ENCODE data around the gene UBE3C.

The UBE3C gene

DNA sequence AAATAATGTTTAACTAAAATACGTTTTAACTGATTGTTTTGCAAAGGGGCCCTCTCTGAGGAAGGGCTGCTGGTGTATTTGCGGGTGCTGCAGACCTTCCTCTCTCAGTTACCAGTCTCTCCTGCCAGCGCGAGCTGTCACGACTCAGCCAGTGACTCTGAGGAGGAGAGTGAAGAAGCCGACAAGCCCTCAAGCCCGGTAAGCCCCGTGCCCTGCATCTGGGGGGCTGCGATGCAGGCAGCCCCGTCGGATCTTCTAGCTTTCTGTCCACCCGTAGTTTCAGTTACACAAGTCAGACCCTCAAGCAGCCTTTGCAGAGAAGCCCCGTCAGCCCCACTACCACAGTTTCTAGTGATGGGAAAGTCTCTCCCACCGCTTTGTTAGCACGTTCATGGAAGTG, 45.1 kb downstream of the UBE3C start:
- no peak for DNase-seq

DNA sequence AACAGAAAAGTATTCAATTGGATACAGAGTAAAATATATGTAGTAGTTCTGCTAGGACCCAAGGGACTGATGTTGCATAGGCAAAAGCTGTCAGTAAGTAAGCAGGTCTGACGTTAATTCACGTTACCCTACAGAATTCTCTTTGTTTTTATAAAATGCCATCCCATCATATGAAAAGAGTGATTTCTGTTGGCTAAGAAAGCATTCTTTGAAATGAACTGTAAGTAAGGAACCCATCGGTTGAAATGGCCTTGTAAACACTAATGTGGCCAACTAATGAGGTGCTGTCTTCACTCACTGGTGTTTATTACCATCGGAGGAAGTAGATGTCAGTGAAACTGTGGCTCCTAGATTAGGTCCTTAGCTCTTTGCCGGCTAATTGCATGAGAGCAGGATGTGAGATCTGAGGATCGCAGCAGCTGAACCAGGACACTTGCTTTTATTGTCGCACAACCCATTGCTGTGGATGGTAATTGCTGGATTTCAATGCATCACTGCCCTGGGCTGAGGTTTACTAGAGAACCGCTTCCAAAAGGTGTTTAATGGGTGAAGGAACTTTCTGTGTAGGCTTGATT, 49.5 kb downstream of the UBE3C start:
- DNase-seq = no peak

DNA sequence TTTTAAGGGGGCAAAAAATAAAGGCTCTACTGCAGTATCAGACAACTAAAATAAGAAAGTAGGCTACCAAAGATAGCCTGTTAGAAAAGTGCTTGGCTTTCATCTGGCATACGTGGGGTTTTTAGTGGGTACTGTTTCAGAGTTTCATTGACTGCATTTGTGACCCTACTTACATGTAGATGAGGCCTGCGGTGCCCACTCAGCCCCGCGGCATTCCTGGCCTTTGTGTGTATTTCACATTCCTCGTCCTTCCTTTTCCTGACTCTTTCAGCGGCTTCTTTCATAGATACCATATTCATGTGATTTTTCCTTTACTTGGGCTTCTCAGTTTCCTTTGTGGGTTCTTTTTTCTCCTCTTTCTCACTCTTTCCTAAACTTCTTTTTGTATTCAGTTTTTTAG, 50.7 kb downstream of the UBE3C start:
- no peak for DNase-seq

DNA sequence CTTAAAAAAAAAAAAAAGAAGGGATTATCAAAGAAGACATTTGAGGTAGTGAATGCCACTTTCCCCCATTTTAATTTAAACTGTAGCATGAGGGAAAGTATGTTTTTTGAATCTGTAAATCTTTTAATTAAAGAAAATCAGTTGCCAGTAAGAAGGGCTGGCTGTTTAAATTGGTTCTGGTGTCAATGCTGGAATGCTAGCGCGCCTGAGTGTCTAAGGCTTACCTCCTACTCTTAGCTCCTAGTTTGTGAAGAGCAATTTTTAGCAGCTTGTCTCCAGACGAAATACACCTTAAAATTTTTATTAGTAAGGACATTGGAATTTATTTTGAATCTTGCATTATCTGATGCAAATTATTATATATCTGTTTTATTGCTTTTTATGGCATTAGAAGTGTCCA, 54.1 kb downstream of the UBE3C start:
- DNase-seq = no peak

GRCh38 chr7:157193274-157193673, 54.5 kb downstream of the UBE3C start:
- DNase-seq = no peak

- no peak for DNase-seq
Measured at GRCh38 chr7:157194948-157195347, 56.2 kb downstream of the UBE3C start.

DNA sequence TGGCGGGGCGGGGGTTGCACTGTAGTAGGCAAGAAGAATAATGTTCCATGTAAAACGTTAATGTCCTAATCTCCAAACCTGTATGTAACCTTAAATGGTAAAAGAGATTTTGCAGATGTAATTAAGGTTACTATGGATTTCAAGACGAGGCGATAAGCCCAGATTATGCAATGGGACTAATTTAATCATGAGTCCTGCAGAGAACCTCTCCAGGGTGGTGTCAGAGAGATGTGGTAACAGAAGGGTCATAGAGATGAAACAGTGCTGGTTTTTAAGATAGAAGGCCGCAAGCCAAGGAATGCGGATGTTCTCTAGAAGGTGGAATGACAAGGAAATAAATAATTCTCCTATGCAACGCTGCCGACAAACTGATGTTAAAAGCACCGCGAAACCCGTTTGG, 57.1 kb downstream of the UBE3C start:
- DNase-seq = no peak

GRCh38 chr7:157204134-157204533, 65.4 kb downstream of the UBE3C start:
- no peak for DNase-seq

DNA sequence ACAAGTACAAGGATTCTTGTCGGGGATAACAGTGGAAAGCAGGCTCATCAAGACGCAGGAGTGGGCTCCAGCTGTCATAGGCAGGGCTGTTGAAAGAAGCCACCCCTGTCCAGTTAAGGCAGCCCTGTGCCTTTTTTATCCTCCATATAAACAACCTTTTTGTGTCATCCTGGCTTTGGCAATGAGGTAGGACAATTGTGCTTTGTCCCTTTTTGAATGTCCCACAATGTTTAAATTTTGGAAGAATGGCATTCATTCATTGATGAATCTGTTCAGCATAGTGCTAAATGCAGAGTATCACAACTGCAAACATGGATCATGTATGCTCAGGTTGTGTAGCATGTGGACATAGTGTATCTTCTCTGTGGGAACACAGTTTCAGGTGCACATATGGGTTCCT, 66.7 kb downstream of the UBE3C start:
- DNase-seq = no peak

GRCh38 chr7:157208571-157209413, 70.1 kb downstream of the UBE3C start:
- no peak for DNase-seq

DNA sequence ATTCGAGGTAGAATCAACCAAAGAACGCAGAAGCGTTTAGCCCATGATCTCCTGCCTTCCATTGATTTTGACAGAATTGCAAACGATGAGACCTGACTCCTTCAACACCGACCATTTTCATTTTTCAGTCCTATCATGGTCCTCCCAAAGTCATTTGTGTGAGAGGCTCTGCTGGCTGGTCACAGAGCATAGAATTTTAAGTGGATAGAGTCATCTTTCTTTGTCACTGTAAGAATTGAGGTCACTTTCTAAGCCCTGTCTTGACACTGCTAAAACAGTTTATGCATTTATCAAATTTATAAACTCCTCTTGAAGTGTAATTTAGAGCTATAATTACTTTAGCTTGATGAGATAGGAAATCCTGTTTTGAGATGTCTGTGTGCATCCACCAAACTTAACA, 72.0 kb downstream of the UBE3C start:
- no peak for DNase-seq

- DNase-seq = peak in 1 of 2 donors; percentile 37
Measured at GRCh38 chr7:157211690-157212089, 73.0 kb downstream of the UBE3C start.

- no peak for DNase-seq
Measured at GRCh38 chr7:157219154-157219553, 80.4 kb downstream of the UBE3C start.

- DNase-seq = no peak
Measured at GRCh38 chr7:157220916-157221569, 82.3 kb downstream of the UBE3C start.

DNA sequence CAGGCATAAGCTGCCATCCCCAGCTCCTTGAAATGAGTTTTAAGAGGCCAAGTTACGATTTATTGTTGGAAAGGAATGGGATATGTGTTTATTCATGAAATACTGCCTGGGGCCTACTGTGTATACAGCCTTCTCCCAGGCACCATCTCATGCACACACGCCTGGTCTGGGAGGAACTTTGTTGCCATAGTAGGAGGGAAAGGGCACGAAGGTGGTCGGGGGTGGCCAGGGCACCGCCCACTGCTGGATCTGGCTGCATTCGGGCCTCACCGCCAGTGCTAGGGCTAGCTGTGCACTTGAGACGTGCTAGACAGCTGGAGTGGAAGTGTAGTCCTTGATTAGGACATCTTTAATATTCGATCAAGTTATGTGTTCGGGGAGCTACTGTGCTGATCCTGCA, 84.0 kb downstream of the UBE3C start:
- DNase-seq = no peak

DNA sequence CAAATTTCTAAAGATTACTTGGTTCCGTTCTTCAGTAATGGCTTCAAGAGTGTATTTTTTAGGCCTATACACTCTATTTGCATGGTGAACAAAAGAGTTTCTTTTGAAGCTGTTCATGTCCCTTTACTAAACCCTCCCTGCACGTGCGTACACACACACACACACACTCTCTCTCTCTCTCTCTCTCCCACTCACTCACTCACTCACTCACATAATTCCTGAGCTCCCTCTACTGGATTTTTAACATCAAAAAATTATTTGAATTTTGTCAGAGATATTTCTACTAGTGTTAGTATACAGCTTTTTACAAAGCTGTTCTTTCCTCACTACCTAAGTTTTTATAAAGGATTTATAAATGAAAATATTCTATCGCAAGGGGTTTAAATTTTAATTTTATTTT, 85.9 kb downstream of the UBE3C start:
- no peak for DNase-seq

GRCh38 chr7:157228864-157229422, 90.2 kb downstream of the UBE3C start:
- no peak for DNase-seq

DNA sequence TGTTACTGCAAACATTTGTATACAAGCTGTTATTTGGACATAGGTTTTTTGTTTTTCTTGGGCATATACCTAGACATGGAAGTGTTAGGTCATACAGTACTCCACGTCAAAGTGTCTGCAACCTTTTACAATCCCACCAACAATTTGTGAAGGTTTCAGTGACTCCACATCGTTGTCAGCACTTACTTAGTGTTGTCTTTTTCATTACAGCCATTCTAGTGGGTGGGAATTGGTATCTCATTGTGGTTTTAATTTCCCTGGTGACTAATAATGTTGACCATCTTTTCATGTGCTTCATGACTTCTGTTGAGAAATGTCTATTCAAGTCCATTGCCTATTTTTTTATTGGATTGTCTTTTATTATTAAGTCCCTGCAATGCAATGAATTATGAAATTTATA, 95.0 kb downstream of the UBE3C start:
- no peak for DNase-seq

GRCh38 chr7:157234271-157234670, 95.5 kb downstream of the UBE3C start:
- DNase-seq = no peak

- no peak for DNase-seq
Measured at GRCh38 chr7:157235357-157236333, 96.9 kb downstream of the UBE3C start.

DNA sequence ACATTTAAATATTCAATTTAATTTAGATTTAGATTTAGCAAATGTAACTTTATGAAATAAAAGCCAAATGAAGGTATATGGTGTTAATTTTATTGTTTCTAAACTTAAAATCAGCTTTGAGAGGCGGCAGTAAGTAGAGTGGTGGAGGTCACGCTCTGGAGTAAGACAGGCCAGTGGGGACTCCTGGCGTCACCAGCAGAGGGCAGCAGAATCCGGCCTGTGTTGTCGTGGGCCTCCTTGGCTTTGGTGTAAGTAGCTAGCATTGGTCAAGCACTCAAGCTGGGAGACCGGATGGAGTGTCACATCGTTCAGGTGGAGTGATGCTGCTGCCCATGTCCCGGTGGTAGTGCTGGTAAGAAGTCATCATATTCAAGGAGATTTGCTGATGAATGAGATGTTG, 99.4 kb downstream of the UBE3C start:
- no peak for DNase-seq

DNA sequence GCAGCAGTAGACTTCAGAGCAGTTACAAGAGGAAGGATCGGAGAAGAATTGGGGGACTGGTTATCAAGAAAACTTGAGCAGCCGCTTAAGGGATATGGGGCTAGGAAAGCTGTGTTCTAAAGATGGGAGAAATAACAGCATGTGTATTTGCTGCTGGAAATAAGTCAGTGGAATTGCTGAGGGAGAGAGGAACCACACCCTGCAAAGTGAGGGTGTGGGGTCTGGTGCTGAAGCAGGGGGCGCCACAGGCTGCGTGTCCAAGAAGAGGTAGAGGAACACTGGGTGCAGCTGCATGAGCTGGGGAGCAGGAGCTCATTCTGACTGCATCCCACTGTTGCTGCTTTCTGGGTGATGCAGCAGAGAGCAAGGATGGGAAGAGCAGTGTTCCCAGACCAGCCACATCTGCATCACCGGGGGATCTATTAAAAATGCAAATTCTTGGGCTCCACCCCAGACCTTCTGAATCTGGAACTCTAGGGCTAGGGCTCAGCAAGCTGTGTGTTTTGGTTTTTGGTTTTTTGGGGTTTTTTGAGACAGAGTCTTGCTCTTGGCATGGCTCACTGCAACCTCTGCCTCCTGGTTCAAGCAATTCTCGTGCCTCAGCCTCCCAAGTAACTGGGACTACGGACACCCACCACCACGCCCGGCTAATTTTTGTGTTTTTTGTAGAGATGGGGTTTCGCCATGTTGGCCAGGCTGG, 101.0 kb downstream of the UBE3C start:
- no peak for DNase-seq
